Thyroid gland (tissue), 4 donors: ENCODE measurements around the gene VARS1. TPM values are rescaled to one million over a fixed set of nuclear protein-coding genes. Genes with fewer than 3 reads are reported as not detected.
"Not testable (repeated sequence)": the region's sequence is repeated elsewhere in the genome, so short reads cannot be mapped to it uniquely, and the experiment has no call there.

Experiments used
- DNase-seq, 2 donors: peaks; one replicate each; pipeline ENCODE4 v3.0.0-alpha.2; 2019
- H3K27ac ChIP-seq, 3 donors: fragments of 200-600 bp; sonication (generic); 1 replicate in 2 of 3; 2 replicates in 1 of 3; pipeline ENCODE4 v1.5.1; 2016 to 2019; ENCODE audit warnings: mild to moderate bottlenecking in 1 of 3, moderate library complexity in 1 of 3
- H3K27me3 ChIP-seq: fragments of 200-600 bp; sonication (generic); one replicate; pipeline ENCODE4 v1.5.1; 2019
- H3K36me3 ChIP-seq, 2 donors: fragments of 200-600 bp; sonication (generic); one replicate each; pipeline ENCODE4 v1.5.1; 2016 to 2019
- H3K4me1 ChIP-seq, 2 donors: fragments of 200-600 bp; sonication (generic); one replicate each; pipeline ENCODE4 v1.5.1; 2017 to 2019
- H3K4me3 ChIP-seq, 3 donors: fragments of 200-600 bp; sonication (generic); replicated peaks in 1 of 3; 1 replicate in 2 of 3; 2 replicates in 1 of 3; pipeline ENCODE4 v1.5.1; 2016; ENCODE audit warnings: mild to moderate bottlenecking in 1 of 3
- H3K9me3 ChIP-seq: fragments of 200-600 bp; sonication (generic); one replicate; pipeline ENCODE4 v1.5.1; 2017
- CTCF ChIP-seq, 6 experiments: fragments of 200-600 bp in 3 of 6; fragments of 450-650 bp in 3 of 6; sonication (generic) in 3 of 6; IDR thresholded peaks; one replicate each; pipeline ENCODE4 v1.5.1; 2016 to 2019; ENCODE audit warnings: antibody characterized with exemption in 6 of 6, mild to moderate bottlenecking in 2 of 6, inconsistent platforms in 1 of 6, moderate library complexity in 1 of 6
- POLR2A ChIP-seq, 2 donors: fragments of 450-650 bp; IDR thresholded peaks; one replicate each; pipeline ENCODE4 v1.6.1; 2017; ENCODE audit warnings: antibody characterized with exemption in 2 of 2, mild to moderate bottlenecking in 2 of 2, moderate library complexity in 1 of 2
- WGBS, 2 donors: methylation state at CpG; one replicate each; pipeline ENCODE4 v1.1.5; 2017; 5-methylcytosine and 5-hydroxymethylcytosine counted together
- intact Hi-C: fragments of 100-400 bp; cut with DNase I; formaldehyde crosslinking; loops from one replicate; pipeline ENCODE4 v1.15.1; 2023
- total RNA-seq, 4 donors: library from RNA; depleted of rRNA; stranded (reverse); fragments of >200 nt; gene quantifications; one replicate each; pipeline ENCODE4 v1.2.3, GENCODE V29; 2016

The VARS1 gene
- 100 to 1,000 TPM in 1 of 4 donors, 10 to 100 TPM in 3; 33.8 to 120 (median 39.9) TPM for total RNA-seq

GRCh38 chr6:31795616-31796298 lies at the start of gene VARS1:
TSS of gene VARS1 (minus strand) at chr6:31795752. CDS start at chr6:31795217, 535 bp downstream.
- DNase-seq = peak; percentile 91 to 93
- H3K4me1 ChIP-seq = peaks cover 11 to 14% of the 10 kb centered on the region in 2 donors
- H3K36me3 ChIP-seq = no peaks in the 10 kb centered on the region
- H3K27me3 ChIP-seq = no peaks in the 10 kb centered on the region
- TF ChIP-seq POLR2A (IDR thresholded peaks at IDR 0.05) = peak; percentile 31 to 69
- peak; percentile 34 to 96 (median 78) for TF ChIP-seq CTCF (IDR thresholded peaks at IDR 0.05)
- H3K27ac ChIP-seq = peak within 1 kb of the TSS; percentile 91 to 94 (median 92)
- WGBS, 2 donors = 1 to 3% methylated on average over 17 to 22 of the region's 75 CpGs
- intact Hi-C loops = no loop called here
- no peaks in the 10 kb centered on the region for H3K9me3 ChIP-seq
- H3K4me3 ChIP-seq = peak within 1 kb of the TSS; percentile 72 to 96 (median 93)

GRCh38 chr6:31844507-31844906 lies 49.0 kb upstream of the VARS1 start:
- Histone ChIP-seq H3K27ac (no peak overlapping the region), H3K9me3 (no peaks in the 10 kb centered on the region), H3K36me3 (peaks cover 9 to 11% of the 10 kb centered on the region in 2 donors), H3K27me3 (no peaks in the 10 kb centered on the region), H3K4me3 (no peak overlapping the region), H3K4me1 (no peaks in the 10 kb centered on the region)
- intact Hi-C loops = no loop called here
- DNase-seq = no peak
- 84 to 90% methylated on average over 3 of the region's 3 CpGs for whole genome bisulfite sequencing, 2 donors
- TF ChIP-seq POLR2A (IDR thresholded peaks at IDR 0.05) = no peak
- TF ChIP-seq CTCF (IDR thresholded peaks at IDR 0.05) = no peak

- Histone ChIP-seq H3K4me1 (peaks cover 13 to 17% of the 10 kb centered on the region in 2 donors), H3K9me3 (no peaks in the 10 kb centered on the region), H3K36me3 (peaks cover 32 to 33% of the 10 kb centered on the region in 2 donors), H3K4me3 (no peak overlapping the region), H3K27ac (no peak overlapping the region), H3K27me3 (no peaks in the 10 kb centered on the region)
- no peak for DNase-seq
- intact Hi-C loops = no loop called here
- TF ChIP-seq POLR2A (IDR thresholded peaks at IDR 0.05) (no peak), CTCF (IDR thresholded peaks at IDR 0.05) (no peak)
- WGBS, 2 donors = 93 to 96% methylated on average over 9 of the region's 9 CpGs
Measured at GRCh38 chr6:31842053-31842452, 46.5 kb upstream of the VARS1 start.

- not testable (repeated sequence) for H3K27ac ChIP-seq, H3K4me3 ChIP-seq, H3K27me3 ChIP-seq, H3K9me3 ChIP-seq, DNase-seq
- H3K4me1 ChIP-seq = peaks cover 29 to 30% of the 10 kb centered on the region in 2 donors
- WGBS, 2 donors = 91 to 92% methylated on average over 8 of the region's 8 CpGs
- intact Hi-C loops = loop anchor here (10.0 kb wide), 1 partner anchor 115 kb away; the partner anchor contains the start of genes DDAH2, LY6G6C and MPIG6B
- peaks cover 32 to 33% of the 10 kb centered on the region in 2 donors for H3K36me3 ChIP-seq
Measured at GRCh38 chr6:31839779-31840126, 44.2 kb upstream of the VARS1 start.

GRCh38 chr6:31838968-31839367 lies 43.4 kb upstream of the VARS1 start:
- TF ChIP-seq CTCF (IDR thresholded peaks at IDR 0.05) (no peak), POLR2A (IDR thresholded peaks at IDR 0.05) (no peak)
- Histone ChIP-seq H3K27ac (no peak overlapping the region), H3K4me1 (peaks cover 29 to 30% of the 10 kb centered on the region in 2 donors), H3K27me3 (no peaks in the 10 kb centered on the region), H3K9me3 (no peaks in the 10 kb centered on the region), H3K36me3 (peaks cover 32 to 33% of the 10 kb centered on the region in 2 donors), H3K4me3 (no peak overlapping the region)
- DNase-seq = no peak
- 90 to 97% methylated on average over 3 of the region's 3 CpGs for WGBS, 2 donors
- intact Hi-C loops = loop anchor here (10.0 kb wide), 1 partner anchor 114 kb away; the partner anchor contains the start of genes DDAH2, LY6G6C and MPIG6B

GRCh38 chr6:31838114-31838553 lies 42.6 kb upstream of the VARS1 start:
- not testable (repeated sequence) for H3K27me3 ChIP-seq, H3K4me3 ChIP-seq, H3K9me3 ChIP-seq, DNase-seq
- peaks cover 29 to 30% of the 10 kb centered on the region in 2 donors for H3K4me1 ChIP-seq
- intact Hi-C loops = loop anchor here (10.0 kb wide), 1 partner anchor 113 kb away; the partner anchor contains the start of genes DDAH2, LY6G6C and MPIG6B
- 84 to 89% methylated on average over 9 of the region's 9 CpGs for WGBS, 2 donors
- peaks cover 32 to 33% of the 10 kb centered on the region in 2 donors for H3K36me3 ChIP-seq
- H3K27ac ChIP-seq = peak overlapping the region in 1 of 3 donors; percentile 11
